ENCODE measurements around the gene TSPAN3.

TSPAN3 gene

GRCh38 chr15:77033729-77034671 is 36.9 kb downstream of the TSPAN3 start:
- DNase-seq (ENCODE audit: low spot score) = no peak

GRCh38 chr15:77033417-77033728 is 37.5 kb downstream of the TSPAN3 start:
- DNase-seq (ENCODE audit: low spot score) = no peak

- no peak for DNase-seq (ENCODE audit: low spot score)
These were observed 38.1 kb downstream of the TSPAN3 start for GRCh38 chr15:77032647-77033416.

- no peak for DNase-seq (ENCODE audit: low spot score)
These were observed 38.8 kb downstream of the TSPAN3 start for GRCh38 chr15:77032052-77032646.

- no peak for DNase-seq (ENCODE audit: low spot score)
These were observed 39.4 kb downstream of the TSPAN3 start for GRCh38 chr15:77031376-77032050.

- no peak for DNase-seq (ENCODE audit: low spot score)
These were observed 40.0 kb downstream of the TSPAN3 start for GRCh38 chr15:77030928-77031375.

- DNase-seq (ENCODE audit: low spot score) = peak; percentile 84
These were observed 40.6 kb downstream of the TSPAN3 start for GRCh38 chr15:77030048-77030927.

GRCh38 chr15:77029166-77030047 is 41.5 kb downstream of the TSPAN3 start:
- DNase-seq (ENCODE audit: low spot score) = no peak

GRCh38 chr15:77028451-77029165 is 42.3 kb downstream of the TSPAN3 start:
- DNase-seq (ENCODE audit: low spot score) = no peak

- DNase-seq (ENCODE audit: low spot score) = no peak
These were observed 43.0 kb downstream of the TSPAN3 start for GRCh38 chr15:77027697-77028450.

- no peak for DNase-seq (ENCODE audit: low spot score)
These were observed 43.7 kb downstream of the TSPAN3 start for GRCh38 chr15:77027111-77027696.

- DNase-seq (ENCODE audit: low spot score) = no peak
These were observed 44.3 kb downstream of the TSPAN3 start for GRCh38 chr15:77026501-77027110.

GRCh38 chr15:77025941-77026411 is 44.9 kb downstream of the TSPAN3 start:
- DNase-seq (ENCODE audit: low spot score) = no peak

- DNase-seq (ENCODE audit: low spot score) = no peak
These were observed 45.6 kb downstream of the TSPAN3 start for GRCh38 chr15:77025083-77025901.

- peak; percentile 90 for DNase-seq (ENCODE audit: low spot score)
These were observed 46.4 kb downstream of the TSPAN3 start for GRCh38 chr15:77024273-77025082.

All from D341Med (cell line).